Fibroblast of villous mesenchyme (primary cell): Measurements from ENCODE around the gene FYB2. TPM values are rescaled to one million over a fixed set of nuclear protein-coding genes. Genes with fewer than 3 reads are reported as not detected.

Source experiments
- DNase-seq: peaks from one replicate; pipeline ENCODE4 v3.0.0-alpha.2; 2010; ENCODE audit warnings: low read depth
- H3K4me3 ChIP-seq: 2 replicates; pipeline ENCODE4 v1.5.1; 2011; ENCODE audit warnings: low read depth, mild to moderate bottlenecking, low read length
- total RNA-seq: library from RNA; depleted of rRNA; stranded (reverse); fragments of >200 nt; gene quantifications from 2 replicates; pipeline ENCODE4 v1.2.3, GENCODE V29; 2012
- TF ChIP-seq, protein P1 (sequence below): IDR thresholded peaks from 2 replicates; pipeline ENCODE4 v1.5.1; 2012; ENCODE audit warnings: low read depth, mild to moderate bottlenecking, low read length; ENCODE audit not compliant: insufficient read depth

FYB2 gene
- total RNA-seq, 1 donor = not detected

DNA sequence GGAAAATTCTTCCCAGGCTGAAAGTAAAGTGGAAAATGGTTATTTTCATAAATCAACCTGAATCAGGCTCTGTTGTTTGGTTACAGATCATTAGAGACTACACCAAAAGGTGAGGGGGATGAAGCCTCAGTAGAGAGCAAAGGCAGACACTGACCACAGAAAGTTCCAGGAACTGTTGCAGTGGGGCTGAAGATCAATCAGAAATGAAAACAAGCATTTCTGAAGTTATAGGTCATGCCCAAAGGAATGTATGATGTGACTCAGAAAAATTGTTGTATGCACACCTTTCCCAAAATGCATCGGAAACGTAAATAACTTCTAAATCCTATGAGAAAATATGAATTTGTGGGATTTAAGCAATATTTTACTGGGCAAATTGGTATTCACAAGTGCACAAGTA lies 63.3 kb downstream of the FYB2 start:
- TF ChIP-seq, protein P1, sequence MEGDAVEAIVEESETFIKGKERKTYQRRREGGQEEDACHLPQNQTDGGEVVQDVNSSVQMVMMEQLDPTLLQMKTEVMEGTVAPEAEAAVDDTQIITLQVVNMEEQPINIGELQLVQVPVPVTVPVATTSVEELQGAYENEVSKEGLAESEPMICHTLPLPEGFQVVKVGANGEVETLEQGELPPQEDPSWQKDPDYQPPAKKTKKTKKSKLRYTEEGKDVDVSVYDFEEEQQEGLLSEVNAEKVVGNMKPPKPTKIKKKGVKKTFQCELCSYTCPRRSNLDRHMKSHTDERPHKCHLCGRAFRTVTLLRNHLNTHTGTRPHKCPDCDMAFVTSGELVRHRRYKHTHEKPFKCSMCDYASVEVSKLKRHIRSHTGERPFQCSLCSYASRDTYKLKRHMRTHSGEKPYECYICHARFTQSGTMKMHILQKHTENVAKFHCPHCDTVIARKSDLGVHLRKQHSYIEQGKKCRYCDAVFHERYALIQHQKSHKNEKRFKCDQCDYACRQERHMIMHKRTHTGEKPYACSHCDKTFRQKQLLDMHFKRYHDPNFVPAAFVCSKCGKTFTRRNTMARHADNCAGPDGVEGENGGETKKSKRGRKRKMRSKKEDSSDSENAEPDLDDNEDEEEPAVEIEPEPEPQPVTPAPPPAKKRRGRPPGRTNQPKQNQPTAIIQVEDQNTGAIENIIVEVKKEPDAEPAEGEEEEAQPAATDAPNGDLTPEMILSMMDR = no peak
- no peak overlapping the region for H3K4me3 ChIP-seq
- no peak for DNase-seq

GRCh38 chr1:56754708-56755479 lies 64.3 kb downstream of the FYB2 start:
- TF ChIP-seq, protein P1 = no peak
- DNase-seq = no peak

DNA sequence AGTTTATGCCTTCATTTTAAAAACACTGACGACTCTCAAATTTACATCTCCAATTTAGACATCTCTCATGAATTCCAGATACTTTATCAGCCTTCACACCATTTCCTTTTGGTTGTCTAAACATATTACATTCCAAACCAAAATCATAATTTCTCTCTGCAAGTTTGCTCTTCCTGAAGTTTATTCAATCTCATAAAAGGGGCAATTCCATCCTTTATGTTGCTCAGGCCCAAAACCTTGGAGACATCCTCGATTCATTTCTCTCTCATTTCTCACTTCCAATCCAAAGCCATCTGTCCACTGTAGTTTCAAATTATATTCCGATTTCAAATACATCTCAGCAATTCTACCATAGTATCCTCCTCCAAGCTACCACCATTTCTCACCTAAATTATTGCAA lies 74.0 kb downstream of the FYB2 start:
- TF ChIP-seq, protein P1 = no peak
- no peak overlapping the region for H3K4me3 ChIP-seq
- DNase-seq = no peak

More at GRCh38 chr1:56754708-56755479, 64.3 kb downstream of the FYB2 start:
- no peak overlapping the region for H3K4me3 ChIP-seq

- DNase-seq = no peak
- TF ChIP-seq, protein P1 = no peak
- H3K4me3 ChIP-seq = no peak overlapping the region
Observed at GRCh38 chr1:56728964-56729363, 90.2 kb downstream of the FYB2 start.

DNA sequence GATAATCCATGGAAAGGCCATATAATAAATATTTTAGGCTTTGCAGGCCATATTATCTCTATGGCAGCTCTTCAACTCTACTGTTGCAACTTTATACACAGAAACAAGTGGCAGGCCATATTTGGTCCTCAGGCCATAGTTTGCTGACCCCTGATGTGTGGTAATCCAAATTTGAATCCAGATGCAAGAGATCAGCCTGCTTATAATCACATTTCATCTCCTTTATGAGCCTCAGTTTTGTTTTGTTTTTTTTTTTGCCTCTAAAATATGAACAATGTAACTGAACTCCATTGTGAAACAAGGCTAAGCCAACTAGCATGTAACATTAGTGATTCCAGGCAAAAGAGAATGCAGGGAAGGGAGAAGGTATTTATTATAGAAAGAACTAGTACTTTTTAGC lies 92.5 kb downstream of the FYB2 start:
- no peak for DNase-seq
- TF ChIP-seq, protein P1 = no peak
- H3K4me3 ChIP-seq = no peak overlapping the region

- TF ChIP-seq, protein P1 = no peak
- no peak overlapping the region for H3K4me3 ChIP-seq
- DNase-seq = no peak
Observed at GRCh38 chr1:56719171-56719570, 100.0 kb downstream of the FYB2 start.

GRCh38 chr1:56715156-56715555 lies 104.0 kb downstream of the FYB2 start:
- TF ChIP-seq, protein P1 = no peak
- no peak for DNase-seq
- no peak overlapping the region for H3K4me3 ChIP-seq
